MCF 10A (cell line): ENCODE measurements around the gene NCKAP1. TPM values are rescaled to one million over a fixed set of nuclear protein-coding genes. Genes with fewer than 3 reads are reported as not detected.

ENCODE experiments used
- Bru-seq: library from RNA; stranded (reverse); fragments of 400-500 nt; gene quantifications from one replicate; lab custom pipeline; 2021; lab: Mats Ljungman, UMichigan
- BruChase-seq, 2 experiments: library from RNA; stranded (reverse); fragments of 400-500 nt; gene quantifications; one replicate each; lab custom pipeline; 2021; lab: Mats Ljungman, UMichigan
- BruUV-seq: library from RNA; stranded (reverse); fragments of 400-500 nt; replicated peaks from 2 replicates; lab custom pipeline; 2021; lab: Mats Ljungman, UMichigan
- CTCF ChIA-PET: fragments of 300-600 bp; sonication (Branson Sonifier 250); formaldehyde crosslinking; extraction: SDS; loops from one replicate; lab custom pipeline; 2021; ENCODE audit warnings: antibody characterized with exemption, inconsistent platforms; lab: Yijun Ruan, JAX
- POLR2A ChIA-PET: fragments of 300-600, 350-650 bp; sonication (Branson Sonifier 250); formaldehyde crosslinking; extraction: SDS; loops from one replicate; lab custom pipeline; 2020; ENCODE audit warnings: antibody characterized with exemption, inconsistent platforms; lab: Yijun Ruan, JAX
- DNase-seq: peaks from one replicate; pipeline ENCODE4 v3.0.0-alpha.2; 2018; ENCODE audit not compliant: unreplicated experiment
- H3K27ac Mint-ChIP-seq: one replicate; pipeline ENCODE4 v1.8.0; 2022; ENCODE audit warnings: mild to moderate bottlenecking, low read depth, mixed read lengths; ENCODE audit not compliant: unreplicated experiment
- H3K27me3 Mint-ChIP-seq: one replicate; pipeline ENCODE4 v1.8.0; 2022; ENCODE audit warnings: mixed read lengths; ENCODE audit not compliant: insufficient read depth, unreplicated experiment
- H3K36me3 Mint-ChIP-seq: one replicate; pipeline ENCODE4 v1.8.0; 2022; ENCODE audit warnings: mild to moderate bottlenecking, moderate library complexity, mixed read lengths; ENCODE audit not compliant: insufficient read depth, unreplicated experiment
- H3K4me1 Mint-ChIP-seq: one replicate; pipeline ENCODE4 v1.8.0; 2022; ENCODE audit warnings: mixed read lengths; ENCODE audit not compliant: insufficient read depth, unreplicated experiment
- H3K4me3 Mint-ChIP-seq: one replicate; pipeline ENCODE4 v1.8.0; 2022; ENCODE audit warnings: mild to moderate bottlenecking, moderate library complexity, mixed read lengths; ENCODE audit not compliant: unreplicated experiment
- H3K9me3 Mint-ChIP-seq: one replicate; pipeline ENCODE4 v1.8.0; 2022; ENCODE audit warnings: mixed read lengths; ENCODE audit not compliant: unreplicated experiment
- intact Hi-C: fragments of 100-400 bp; cut with micrococcal nuclease; formaldehyde crosslinking; loops from 2 replicates; pipeline ENCODE4 v1.14.1; 2022
- long read RNA-seq: library from polyadenylated mRNA; stranded (forward); transcript quantifications from one replicate; pipeline ENCODE4 v2.0.0, GENCODE V29; 2022
- total RNA-seq: library from RNA; stranded (reverse); gene quantifications from 2 replicates; pipeline ENCODE4 v1.2.3, GENCODE V29; 2022
- TF ChIP-seq, protein P1 (sequence below): fragments of 200-600 bp; IDR thresholded peaks from one replicate; pipeline ENCODE4 v1.8.0; 2022; ENCODE audit warnings: antibody characterized with exemption, mild to moderate bottlenecking; ENCODE audit not compliant: unreplicated experiment

NCKAP1 gene, protein sequence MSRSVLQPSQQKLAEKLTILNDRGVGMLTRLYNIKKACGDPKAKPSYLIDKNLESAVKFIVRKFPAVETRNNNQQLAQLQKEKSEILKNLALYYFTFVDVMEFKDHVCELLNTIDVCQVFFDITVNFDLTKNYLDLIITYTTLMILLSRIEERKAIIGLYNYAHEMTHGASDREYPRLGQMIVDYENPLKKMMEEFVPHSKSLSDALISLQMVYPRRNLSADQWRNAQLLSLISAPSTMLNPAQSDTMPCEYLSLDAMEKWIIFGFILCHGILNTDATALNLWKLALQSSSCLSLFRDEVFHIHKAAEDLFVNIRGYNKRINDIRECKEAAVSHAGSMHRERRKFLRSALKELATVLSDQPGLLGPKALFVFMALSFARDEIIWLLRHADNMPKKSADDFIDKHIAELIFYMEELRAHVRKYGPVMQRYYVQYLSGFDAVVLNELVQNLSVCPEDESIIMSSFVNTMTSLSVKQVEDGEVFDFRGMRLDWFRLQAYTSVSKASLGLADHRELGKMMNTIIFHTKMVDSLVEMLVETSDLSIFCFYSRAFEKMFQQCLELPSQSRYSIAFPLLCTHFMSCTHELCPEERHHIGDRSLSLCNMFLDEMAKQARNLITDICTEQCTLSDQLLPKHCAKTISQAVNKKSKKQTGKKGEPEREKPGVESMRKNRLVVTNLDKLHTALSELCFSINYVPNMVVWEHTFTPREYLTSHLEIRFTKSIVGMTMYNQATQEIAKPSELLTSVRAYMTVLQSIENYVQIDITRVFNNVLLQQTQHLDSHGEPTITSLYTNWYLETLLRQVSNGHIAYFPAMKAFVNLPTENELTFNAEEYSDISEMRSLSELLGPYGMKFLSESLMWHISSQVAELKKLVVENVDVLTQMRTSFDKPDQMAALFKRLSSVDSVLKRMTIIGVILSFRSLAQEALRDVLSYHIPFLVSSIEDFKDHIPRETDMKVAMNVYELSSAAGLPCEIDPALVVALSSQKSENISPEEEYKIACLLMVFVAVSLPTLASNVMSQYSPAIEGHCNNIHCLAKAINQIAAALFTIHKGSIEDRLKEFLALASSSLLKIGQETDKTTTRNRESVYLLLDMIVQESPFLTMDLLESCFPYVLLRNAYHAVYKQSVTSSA
- 160 and 187 TPM in 2 replicates for total RNA-seq
- Bru-seq, nascent RNA, result percentile 97 among the genes with signal in this experiment
- BruChase-seq, experiment 1, labeled RNA remaining after a 6-hour chase, result percentile 95 among the genes with signal in this experiment
- BruChase-seq, experiment 2, labeled RNA remaining after a 2-hour chase, result percentile 95 among the genes with signal in this experiment
- long read RNA-seq, full-length matches to known transcripts, result 137 of 165 reads
- long read RNA-seq, partial matches to known transcripts, result 19 of 165 reads
- long read RNA-seq, other reads (novel, unspliced or antisense), result 9 of 165 reads

DNA sequence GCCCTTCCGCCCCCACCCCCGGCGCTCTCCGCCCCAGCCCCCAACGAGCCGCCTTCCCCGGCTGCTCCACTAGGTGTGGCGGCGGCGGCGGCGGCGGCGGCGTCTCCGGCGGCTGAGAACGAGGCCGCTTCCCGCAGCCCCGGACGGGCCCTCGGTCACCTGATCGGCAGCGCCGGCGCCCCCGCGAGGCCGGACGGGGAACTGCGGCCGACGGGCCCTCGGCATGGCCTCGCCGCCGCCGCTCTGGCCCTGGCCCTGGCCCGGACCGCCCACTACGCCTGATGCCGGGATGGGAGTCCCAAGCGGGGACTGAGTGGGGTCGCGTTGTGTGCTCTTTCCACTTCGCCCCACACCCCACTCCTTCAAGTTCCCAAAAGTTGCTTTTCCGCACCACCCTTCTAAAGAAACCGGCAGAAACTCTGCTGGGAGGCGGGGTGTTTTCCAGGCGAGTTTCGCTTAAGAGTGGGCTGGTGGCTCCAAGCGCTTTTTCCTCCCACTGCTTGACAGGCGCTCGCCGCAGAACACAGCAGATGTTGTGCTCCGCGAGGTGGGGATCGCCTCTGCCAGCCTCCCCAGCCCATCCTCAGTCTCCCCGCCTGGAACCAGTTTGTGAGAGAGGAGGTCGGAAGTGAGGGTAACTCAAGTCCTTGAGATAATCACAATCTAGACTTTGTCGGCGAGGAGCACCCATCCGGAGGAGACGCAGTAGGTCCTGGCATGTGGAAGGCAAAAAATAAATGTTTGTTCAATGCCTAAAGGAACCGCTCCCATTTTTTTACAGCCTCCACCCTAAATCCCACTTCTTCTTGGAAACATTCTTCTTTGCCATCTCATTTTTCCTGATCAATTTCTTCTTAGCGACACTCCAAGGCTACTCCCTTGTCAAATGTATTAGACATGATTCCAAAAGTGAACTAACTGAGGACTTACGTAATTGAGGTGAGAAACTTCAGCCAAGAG is at the start of gene NCKAP1:
NCKAP1 (minus strand) TSS at position 117 of the 960 bp plus-strand sequence. CDS start 358 bp downstream, outside the sequence.
- TF ChIP-seq, protein P1, sequence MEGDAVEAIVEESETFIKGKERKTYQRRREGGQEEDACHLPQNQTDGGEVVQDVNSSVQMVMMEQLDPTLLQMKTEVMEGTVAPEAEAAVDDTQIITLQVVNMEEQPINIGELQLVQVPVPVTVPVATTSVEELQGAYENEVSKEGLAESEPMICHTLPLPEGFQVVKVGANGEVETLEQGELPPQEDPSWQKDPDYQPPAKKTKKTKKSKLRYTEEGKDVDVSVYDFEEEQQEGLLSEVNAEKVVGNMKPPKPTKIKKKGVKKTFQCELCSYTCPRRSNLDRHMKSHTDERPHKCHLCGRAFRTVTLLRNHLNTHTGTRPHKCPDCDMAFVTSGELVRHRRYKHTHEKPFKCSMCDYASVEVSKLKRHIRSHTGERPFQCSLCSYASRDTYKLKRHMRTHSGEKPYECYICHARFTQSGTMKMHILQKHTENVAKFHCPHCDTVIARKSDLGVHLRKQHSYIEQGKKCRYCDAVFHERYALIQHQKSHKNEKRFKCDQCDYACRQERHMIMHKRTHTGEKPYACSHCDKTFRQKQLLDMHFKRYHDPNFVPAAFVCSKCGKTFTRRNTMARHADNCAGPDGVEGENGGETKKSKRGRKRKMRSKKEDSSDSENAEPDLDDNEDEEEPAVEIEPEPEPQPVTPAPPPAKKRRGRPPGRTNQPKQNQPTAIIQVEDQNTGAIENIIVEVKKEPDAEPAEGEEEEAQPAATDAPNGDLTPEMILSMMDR, result peak; percentile 86
- intact Hi-C loops, result loop anchor here (1.0 kb wide), 1 partner anchor 86 kb away; the partner anchor contains the start of gene NUP35
- peak; percentile 88 for DNase-seq
- H3K4me3 Mint-ChIP-seq, result peak within 1 kb of the TSS; percentile 96
- peaks cover 21% of the 10 kb centered on the region for H3K4me1 Mint-ChIP-seq
- no peaks in the 10 kb centered on the region for H3K9me3 Mint-ChIP-seq
- H3K27ac Mint-ChIP-seq, result peak within 1 kb of the TSS; percentile 57
- no peaks in the 10 kb centered on the region for H3K27me3 Mint-ChIP-seq
- ChIA-PET CTCF (interaction anchor here (1.0 to 1.5 kb wide), 3 partner anchors 15 to 41 kb away, joined by 3 to 4 read pairs (median 4); no protein-coding TSS in a partner anchor), POLR2A (interaction anchor here (0.5 to 4.2 kb wide), 11 partner anchors 13 to 86 kb away, joined by 3 to 58 read pairs (median 6); partner anchors contain the start of genes DUSP19 and NUP35)
- BruUV-seq, result no TSS peak
- H3K36me3 Mint-ChIP-seq, result no peaks in the 10 kb centered on the region

DNA sequence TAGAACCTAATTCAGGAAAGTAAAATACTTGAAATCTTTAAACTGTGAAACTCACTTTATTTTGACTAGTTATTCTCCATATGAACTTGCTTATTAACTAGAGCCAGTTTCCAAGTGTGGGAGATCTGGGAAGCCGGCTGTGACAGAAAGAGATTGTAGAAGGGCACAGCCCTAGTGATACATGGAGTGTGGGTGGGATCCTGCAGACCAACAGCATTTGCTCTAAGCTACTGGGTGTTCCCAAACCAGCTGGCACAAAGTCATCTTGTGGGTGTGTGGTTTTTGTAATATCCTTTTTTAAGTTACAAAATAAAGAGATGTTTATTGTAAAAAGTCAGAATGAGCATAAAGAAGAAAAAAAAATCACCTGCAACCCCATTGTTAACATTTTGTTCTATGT is 43.7 kb upstream of the NCKAP1 start:
- BruUV-seq, result no TSS peak
- TF ChIP-seq, protein P1, result no peak
- Mint-ChIP-seq H3K27me3 (no peaks in the 10 kb centered on the region), H3K4me1 (no peaks in the 10 kb centered on the region), H3K27ac (no peak overlapping the region), H3K36me3 (no peaks in the 10 kb centered on the region), H3K4me3 (no peak overlapping the region), H3K9me3 (no peaks in the 10 kb centered on the region)
- intact Hi-C loops, result no loop called here
- DNase-seq, result peak; percentile 40
- ChIA-PET POLR2A (interaction anchor here (1.2 to 5.3 kb wide), 2 partner anchors 13 to 43 kb away, joined by 5 to 112 read pairs; partner anchors contain the start of gene NUP35), CTCF (no interaction called here)

DNA sequence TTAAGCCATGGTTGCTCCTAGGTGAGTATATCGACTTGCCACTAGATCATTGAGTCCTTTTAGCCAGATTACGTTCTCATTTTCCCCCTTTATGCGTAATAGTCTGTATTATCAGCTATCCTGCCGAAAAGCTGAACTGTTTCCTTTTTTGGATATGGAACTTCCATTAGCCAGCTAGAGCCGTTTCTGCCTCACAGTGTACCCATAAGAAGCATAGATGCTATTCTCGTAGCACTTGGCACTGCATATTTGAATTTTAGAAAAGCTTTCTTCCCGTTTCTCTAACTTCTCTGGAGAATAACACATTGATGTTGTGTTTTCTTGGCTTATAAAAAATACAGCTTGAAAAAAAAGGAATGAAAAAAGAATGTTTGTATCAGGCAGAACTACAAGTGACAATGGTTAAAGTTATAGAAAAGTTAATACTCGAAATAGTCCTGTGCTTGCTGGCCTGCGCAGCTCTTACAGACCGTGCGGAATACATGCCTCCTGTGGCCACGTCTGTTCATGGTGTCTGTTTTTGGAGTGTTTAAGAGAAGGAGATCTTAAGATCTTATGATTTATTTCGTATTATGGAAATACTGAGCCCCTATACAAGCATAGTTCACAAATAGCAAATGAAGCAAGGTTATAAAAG is 41.0 kb upstream of the NCKAP1 start:
- TF ChIP-seq, protein P1, result no peak
- no peak for DNase-seq
- POLR2A ChIA-PET, result interaction anchor here (0.7 to 5.3 kb wide), 27 partner anchors 10 to 364 kb away, joined by 3 to 112 read pairs (median 7); partner anchors contain the start of gene NUP35
- Mint-ChIP-seq H3K4me3 (peak overlapping the region; percentile 95), H3K27me3 (no peaks in the 10 kb centered on the region), H3K36me3 (no peaks in the 10 kb centered on the region), H3K4me1 (no peaks in the 10 kb centered on the region), H3K27ac (peak overlapping the region; percentile 78), H3K9me3 (no peaks in the 10 kb centered on the region)
- BruUV-seq, result TSS peak; percentile 73
- CTCF ChIA-PET, result interaction anchor here (0.6 to 2.0 kb wide), 10 partner anchors 10 to 208 kb away, joined by 3 to 7 read pairs (median 4); no protein-coding TSS in a partner anchor
- intact Hi-C loops, result loop anchor here (2.0 kb wide), 1 partner anchor 44 kb away; no protein-coding TSS in a partner anchor
